Activated CD8-positive, alpha-beta memory T cell treated with anti-CD3 and anti-CD28 coated beads, Interleukin-2, amount 50 U/mL, for 4 hours (primary cell): ENCODE data around the gene HMGA1.
A peak's percentile ranks its signal among the peaks of the same experiment; 100 is the strongest.

Experiments used
- DNase-seq: peaks from one replicate; pipeline ENCODE4 v3.0.0-alpha.2; 2020

Gene HMGA1

GRCh38 chr6:34236443-34237315 lies at the start of gene HMGA1:
TSS of gene HMGA1 (plus strand) at chr6:34236873. CDS start at chr6:34240781, 3,908 bp downstream.
- peak; percentile 94 for DNase-seq

- peak; percentile 60 for DNase-seq
Measured at GRCh38 chr6:34189806-34190503, 46.7 kb upstream of the HMGA1 start.

GRCh38 chr6:34190504-34191122 lies 46.1 kb upstream of the HMGA1 start:
- DNase-seq = no peak

- no peak for DNase-seq
Measured at GRCh38 chr6:34194772-34195171, 41.9 kb upstream of the HMGA1 start.

GRCh38 chr6:34195726-34196115 lies 41.0 kb upstream of the HMGA1 start:
- no peak for DNase-seq

GRCh38 chr6:34196116-34196832 lies 40.4 kb upstream of the HMGA1 start:
- peak; percentile 96 for DNase-seq

- DNase-seq = no peak
Measured at GRCh38 chr6:34196833-34197195, 39.9 kb upstream of the HMGA1 start.

- no peak for DNase-seq
Measured at GRCh38 chr6:34200340-34200971, 36.2 kb upstream of the HMGA1 start.

GRCh38 chr6:34201455-34202107 lies 35.1 kb upstream of the HMGA1 start:
- DNase-seq = no peak

GRCh38 chr6:34202329-34203201 lies 34.1 kb upstream of the HMGA1 start:
- DNase-seq = no peak

GRCh38 chr6:34204693-34205092 lies 32.0 kb upstream of the HMGA1 start:
- no peak for DNase-seq

GRCh38 chr6:34205466-34205865 lies 31.2 kb upstream of the HMGA1 start:
- no peak for DNase-seq

GRCh38 chr6:34205916-34206315 lies 30.8 kb upstream of the HMGA1 start:
- DNase-seq = no peak

GRCh38 chr6:34206726-34207125 lies 29.9 kb upstream of the HMGA1 start:
- DNase-seq = no peak

GRCh38 chr6:34207695-34208443 lies 28.8 kb upstream of the HMGA1 start:
- no peak for DNase-seq

GRCh38 chr6:34213772-34214171 lies 22.9 kb upstream of the HMGA1 start:
- no peak for DNase-seq

- no peak for DNase-seq
Measured at GRCh38 chr6:34218691-34219090, 18.0 kb upstream of the HMGA1 start.

- no peak for DNase-seq
Measured at GRCh38 chr6:34223381-34223955, 13.2 kb upstream of the HMGA1 start.

- DNase-seq = peak; percentile 96
Measured at GRCh38 chr6:34223956-34224940, 12.4 kb upstream of the HMGA1 start.
